Gastrocnemius medialis (tissue), 4 donors: ENCODE results near the gene MGME1. TPM values are rescaled to one million over a fixed set of nuclear protein-coding genes. Genes with fewer than 3 reads are reported as not detected.

Experiments used
- ATAC-seq, 2 donors: fragments of 150-250 bp; one replicate each; pipeline ENCODE4 v1.9.1; 2016
- DNase-seq, 2 donors: peaks; one replicate each; pipeline ENCODE4 v3.0.0-alpha.2; 2019
- H3K27ac ChIP-seq, 4 donors: fragments of 200-600 bp; sonication (generic); 1 replicate in 1 of 4; 2 replicates in 3 of 4; pipeline ENCODE4 v1.5.1; 2016 to 2018; ENCODE audit warnings: mild to moderate bottlenecking in 2 of 4, moderate library complexity in 1 of 4
- H3K27me3 ChIP-seq, 3 donors: fragments of 200-600 bp; sonication (generic) in 2 of 3; 1 replicate in 1 of 3; 2 replicates in 2 of 3; pipeline versions ENCODE4 v1.5.1 to v1.6.0; 2016 to 2019; ENCODE audit warnings: mild to moderate bottlenecking in 1 of 3, moderate library complexity in 1 of 3
- H3K36me3 ChIP-seq, 2 donors: fragments of 200-600 bp; sonication (generic) in 1 of 2; one replicate each; pipeline ENCODE4 v1.5.1; 2017 to 2018
- H3K4me1 ChIP-seq, 2 donors: fragments of 200-600 bp; sonication (generic) in 1 of 2; one replicate each; pipeline ENCODE4 v1.5.1; 2016 to 2017; ENCODE audit warnings: mild to moderate bottlenecking in 2 of 2
- H3K4me3 ChIP-seq, 4 donors: fragments of 200-600 bp; sonication (generic) in 3 of 4; 1 replicate in 1 of 4; 2 replicates in 3 of 4; pipeline ENCODE4 v1.5.1; 2016 to 2019; ENCODE audit warnings: mild to moderate bottlenecking in 2 of 4
- H3K9me3 ChIP-seq, 3 donors: fragments of 200-600 bp; sonication (generic) in 2 of 3; 1 replicate in 1 of 3; 2 replicates in 2 of 3; pipeline ENCODE4 v1.5.1; 2016 to 2019
- CTCF ChIP-seq, 5 experiments: fragments of 450-650 bp in 3 of 5; fragments of 200-600 bp in 2 of 5; sonication (generic) in 2 of 5; IDR thresholded peaks in 4 of 5; conservative IDR thresholded peaks in 1 of 5; 1 replicate in 4 of 5; 2 replicates in 1 of 5; pipeline ENCODE4 v1.5.1; 2016 to 2019; ENCODE audit warnings: antibody characterized with exemption in 5 of 5, mild to moderate bottlenecking in 3 of 5, moderate library complexity in 3 of 5
- POLR2A ChIP-seq, 2 donors: fragments of 450-650 bp; IDR thresholded peaks; one replicate each; pipeline ENCODE4 v1.6.1; 2017; ENCODE audit warnings: antibody characterized with exemption in 2 of 2, mild to moderate bottlenecking in 2 of 2, moderate library complexity in 2 of 2
- in situ Hi-C, 4 donors: fragments of 200-750 bp; cut with MboI; loops; one replicate each; pipeline versions ENCODE4 v1.15.0 to v1.8.0; 2017; ENCODE audit warnings: low sequenced_read_pairs in 4 of 4
- intact Hi-C: fragments of 100-400 bp; cut with DNase I; formaldehyde crosslinking; loops from one replicate; pipeline ENCODE4 v1.15.1; 2023; ENCODE audit warnings: low total_unique reads
- total RNA-seq, 4 donors: library from RNA; depleted of rRNA; stranded (reverse); fragments of >200 nt; gene quantifications; one replicate each; pipeline versions ENCODE4 v1.1.0 to v1.2.3, GENCODE V29; 2016

The MGME1 gene
- total RNA-seq, 4 donors from 2014 or later, result 5.2 to 9.1 (median 7.2) TPM

- Histone ChIP-seq H3K36me3 (peaks cover 0 to 98% of the 10 kb centered on the region in 2 donors), H3K27ac (no peak overlapping the region), H3K4me3 (no peak overlapping the region), H3K9me3 (no peaks in the 10 kb centered on the region), H3K4me1 (peaks cover 0 to 7% of the 10 kb centered on the region in 2 donors), H3K27me3 (no peaks in the 10 kb centered on the region)
- in situ Hi-C loops, result loop anchor here in 3 of 4 donors (10.0 to 25.0 kb wide), 3 partner anchors 260 to 412 kb away; partner anchors contain the start of genes BFSP1 (in 2 of the 3), BANF2 (in 1 of the 3) and RRBP1 (in 1 of the 3)
- TF ChIP-seq POLR2A (IDR thresholded peaks at IDR 0.05) (no peak), CTCF (IDR thresholded peaks at IDR 0.05 in 4 of 5, conservative IDR thresholded peaks at IDR 0.05 in 1 of 5) (no peak)
- no peak for DNase-seq
- no peak for ATAC-seq
- intact Hi-C loops, result no loop called here
Observed at GRCh38 chr20:17946572-17947473, 22.0 kb upstream of the MGME1 start.

- H3K9me3 ChIP-seq, result no peaks in the 10 kb centered on the region
- H3K36me3 ChIP-seq, result peaks cover 0 to 98% of the 10 kb centered on the region in 2 donors
- H3K4me3 ChIP-seq, result no peak overlapping the region
- intact Hi-C loops, result no loop called here
- H3K27me3 ChIP-seq, result no peaks in the 10 kb centered on the region
- H3K4me1 ChIP-seq, result peaks cover 0 to 2% of the 10 kb centered on the region in 2 donors
- in situ Hi-C loops, result loop anchor here in 3 of 4 donors (10.0 to 25.0 kb wide), 3 partner anchors 260 to 413 kb away; partner anchors contain the start of genes BFSP1 (in 2 of the 3), BANF2 (in 1 of the 3) and RRBP1 (in 1 of the 3)
- TF ChIP-seq POLR2A (IDR thresholded peaks at IDR 0.05), result no peak
- no peak for TF ChIP-seq CTCF (IDR thresholded peaks at IDR 0.05 in 4 of 5, conservative IDR thresholded peaks at IDR 0.05 in 1 of 5)
- no peak overlapping the region for H3K27ac ChIP-seq
- ATAC-seq (no peak), DNase-seq (no peak)
Observed at GRCh38 chr20:17947474-17947815, 21.4 kb upstream of the MGME1 start.

GRCh38 chr20:17948442-17948841 is 20.4 kb upstream of the MGME1 start:
- no peaks in the 10 kb centered on the region for H3K4me1 ChIP-seq
- in situ Hi-C loops (loop anchor here in 3 of 4 donors (10.0 to 25.0 kb wide), 3 partner anchors 261 to 414 kb away; partner anchors contain the start of genes BFSP1 (in 2 of the 3), BANF2 (in 1 of the 3) and RRBP1 (in 1 of the 3)), intact Hi-C loops (no loop called here)
- H3K4me3 ChIP-seq, result no peak overlapping the region
- H3K9me3 ChIP-seq, result no peaks in the 10 kb centered on the region
- H3K36me3 ChIP-seq, result peaks cover 0 to 98% of the 10 kb centered on the region in 2 donors
- H3K27ac ChIP-seq, result no peak overlapping the region
- ATAC-seq, result no peak
- H3K27me3 ChIP-seq, result no peaks in the 10 kb centered on the region
- TF ChIP-seq POLR2A (IDR thresholded peaks at IDR 0.05) (no peak), CTCF (IDR thresholded peaks at IDR 0.05 in 4 of 5, conservative IDR thresholded peaks at IDR 0.05 in 1 of 5) (no peak)
- no peak for DNase-seq

- H3K4me1 ChIP-seq, result no peaks in the 10 kb centered on the region
- intact Hi-C loops (no loop called here), in situ Hi-C loops (loop anchor here (10.0 to 25.0 kb wide), 5 partner anchors 187 to 562 kb away; partner anchors contain the start of genes BFSP1 (in 2 of the 4), BANF2 (in 1 of the 4), KAT14 (in 1 of the 4) and PET117 (in 1 of the 4))
- DNase-seq (no peak), ATAC-seq (no peak)
- no peak overlapping the region for H3K4me3 ChIP-seq
- H3K27me3 ChIP-seq, result no peaks in the 10 kb centered on the region
- no peak overlapping the region for H3K27ac ChIP-seq
- no peaks in the 10 kb centered on the region for H3K9me3 ChIP-seq
- TF ChIP-seq POLR2A (IDR thresholded peaks at IDR 0.05), result no peak
- TF ChIP-seq CTCF (IDR thresholded peaks at IDR 0.05 in 4 of 5, conservative IDR thresholded peaks at IDR 0.05 in 1 of 5), result no peak
- peaks cover 0 to 98% of the 10 kb centered on the region in 2 donors for H3K36me3 ChIP-seq
Observed at GRCh38 chr20:17949899-17950298, 18.9 kb upstream of the MGME1 start.
